Stimulated activated CD8-positive, alpha-beta memory T cell treated with anti-CD3 and anti-CD28 coated beads, Interleukin-4, amount 100 ng/mL, for 1 hour (primary cell): ENCODE results near the gene HNRNPA1L2.
"Not testable (repeated sequence)": the region's sequence is repeated elsewhere in the genome, so short reads cannot be mapped to it uniquely, and the experiment has no call there.

Experiments
- DNase-seq, 2 donors: peaks; one replicate each; pipeline ENCODE4 v3.0.0-alpha.2; 2020; ENCODE audit warnings: low read depth in 2 of 2, low spot score in 1 of 2

HNRNPA1L2 gene

DNA sequence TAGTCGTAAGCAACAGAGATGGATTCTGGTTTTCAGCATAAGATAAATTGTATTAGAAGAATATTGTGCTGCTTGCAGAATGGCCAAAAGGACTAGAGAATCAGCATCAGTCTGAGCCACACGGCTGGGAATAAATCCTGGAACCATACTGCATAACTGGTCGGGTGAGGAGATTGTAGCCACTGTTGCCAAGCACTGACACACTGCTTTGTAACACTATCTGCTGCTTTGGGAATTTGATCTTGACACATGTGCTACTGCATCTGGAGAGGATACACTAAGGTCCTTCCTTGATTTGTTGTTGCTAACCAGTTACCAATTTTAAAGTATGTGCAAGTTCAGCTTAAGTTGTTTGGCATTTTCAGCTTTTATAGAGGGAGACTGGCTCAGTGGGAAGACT lies 1.9 kb downstream of the HNRNPA1L2 start:
- DNase-seq = no peak

- no peak for DNase-seq
Measured at GRCh38 chr13:52646967-52647366, 4.7 kb downstream of the HNRNPA1L2 start.

DNA sequence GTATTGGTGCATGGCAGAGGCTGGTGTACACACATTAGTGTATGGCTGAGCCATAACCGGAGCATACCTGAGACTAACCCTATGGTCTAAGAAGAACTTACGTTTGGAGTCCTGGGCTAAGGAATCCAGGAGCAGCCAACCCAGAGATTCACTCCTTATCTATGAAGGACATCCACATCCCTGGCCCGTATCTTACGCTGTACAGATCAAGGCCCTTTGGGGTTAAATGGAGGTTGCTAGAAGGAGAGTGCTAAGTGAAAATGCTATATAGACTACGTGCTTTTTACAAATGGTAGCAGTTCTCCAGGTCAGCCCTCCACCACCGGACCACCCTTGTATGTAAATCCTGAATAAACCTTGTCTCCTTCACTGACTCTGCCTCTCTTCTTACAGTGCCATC lies 8.5 kb downstream of the HNRNPA1L2 start:
- DNase-seq = no peak

DNA sequence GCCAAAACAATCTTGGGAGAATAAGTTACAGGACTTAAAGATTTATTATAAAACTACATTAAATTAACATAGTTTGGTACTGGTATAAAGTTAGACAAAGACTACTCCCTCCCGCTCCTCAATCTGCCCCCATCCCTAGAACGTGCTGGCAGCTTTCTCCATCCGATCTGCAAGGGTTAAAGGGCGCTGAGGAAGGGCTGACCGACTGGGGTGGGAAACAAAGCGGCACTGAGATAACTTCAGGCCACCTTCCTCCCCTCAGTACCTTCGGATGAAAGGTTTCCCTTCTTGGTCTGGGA lies 9.6 kb downstream of the HNRNPA1L2 start:
- DNase-seq = no peak

- DNase-seq = peak; percentile 85 to 90
Measured at GRCh38 chr13:52652196-52652979, 10.2 kb downstream of the HNRNPA1L2 start, which contains the start of gene SUGT1. TSS of gene SUGT1 (plus strand) at chr13:52652836. CDS start at chr13:52652921, 85 bp downstream.

GRCh38 chr13:52652980-52653303 lies 10.7 kb downstream of the HNRNPA1L2 start:
- DNase-seq = no peak

GRCh38 chr13:52659340-52659739 lies 17.1 kb downstream of the HNRNPA1L2 start:
- DNase-seq = no peak

GRCh38 chr13:52664272-52664671 lies 22.0 kb downstream of the HNRNPA1L2 start:
- no peak for DNase-seq

GRCh38 chr13:52665325-52665724 lies 23.1 kb downstream of the HNRNPA1L2 start:
- DNase-seq = no peak

DNA sequence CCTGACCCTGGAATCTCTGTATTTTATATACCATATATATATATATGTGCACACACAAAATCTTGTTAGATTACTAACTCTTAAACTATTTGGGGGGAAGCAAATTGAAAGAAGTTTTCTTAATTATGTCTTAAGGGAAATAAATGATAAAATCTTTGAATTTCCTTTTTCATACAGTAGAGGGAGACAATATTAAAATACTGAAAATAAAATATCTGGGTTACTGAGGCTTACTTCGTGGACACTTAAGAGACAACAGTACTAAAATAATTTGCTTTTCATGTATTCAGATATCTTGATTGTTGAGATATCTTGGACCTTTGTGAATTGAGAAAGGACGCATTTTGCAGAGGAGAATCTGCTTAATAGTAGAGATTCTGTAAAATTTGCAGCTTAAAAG lies 27.4 kb downstream of the HNRNPA1L2 start:
- no peak for DNase-seq

DNA sequence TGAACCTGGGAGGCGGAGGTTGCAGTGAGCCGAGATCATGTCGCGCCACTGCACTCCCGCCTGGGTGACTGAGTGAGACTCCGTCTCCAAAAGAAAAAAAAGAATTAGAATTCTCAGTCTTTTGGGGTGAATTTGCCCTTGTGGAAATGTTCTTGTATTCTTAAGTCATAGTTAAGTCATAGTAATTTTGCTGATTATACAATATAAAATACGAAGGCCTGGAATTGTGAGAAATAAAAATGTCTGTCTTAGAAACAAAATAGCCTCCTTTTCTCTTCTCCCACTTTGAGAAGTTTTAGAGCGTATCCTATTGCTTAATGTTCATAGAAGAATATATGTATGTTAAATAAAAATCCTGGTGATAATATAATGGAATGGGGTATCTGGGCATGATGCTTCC lies 28.5 kb downstream of the HNRNPA1L2 start:
- no peak for DNase-seq

GRCh38 chr13:52673465-52673864 lies 31.2 kb downstream of the HNRNPA1L2 start:
- DNase-seq = no peak

- no peak for DNase-seq
Measured at GRCh38 chr13:52677823-52678222, 35.6 kb downstream of the HNRNPA1L2 start.

- DNase-seq = not testable (repeated sequence)
Measured at GRCh38 chr13:52685806-52686205, 43.6 kb downstream of the HNRNPA1L2 start.

- DNase-seq = no peak
Measured at GRCh38 chr13:52686376-52686775, 44.1 kb downstream of the HNRNPA1L2 start.
